HCT116 (cell line): ENCODE measurements around the gene STK24.

Experiments
- CTCF ChIP-seq, 3 experiments: fragments of 200-600 bp in 1 of 3; sonication (generic) in 1 of 3; IDR thresholded peaks in 2 of 3; conservative IDR thresholded peaks in 1 of 3; 2 replicates each; pipeline ENCODE4 v1.5.1; 2012 to 2017; ENCODE audit warnings: low read depth in 2 of 3, low read length in 2 of 3, antibody characterized with exemption in 1 of 3, borderline replicate concordance in 1 of 3, control low read depth in 1 of 3, mild to moderate bottlenecking in 1 of 3, mixed read lengths in 1 of 3, mixed run types in 1 of 3, moderate library complexity in 1 of 3; ENCODE audit not compliant: insufficient read depth in 1 of 3
- EZH2 ChIP-seq: fragments of 200-600 bp; sonication (generic); IDR thresholded peaks from 2 replicates; pipeline ENCODE4 v1.6.1; 2017; ENCODE audit warnings: antibody characterized with exemption, mixed run types
- EZH2phosphoT487 ChIP-seq: fragments of 200-600 bp; IDR thresholded peaks from 2 replicates; pipeline ENCODE4 v1.6.1; 2018; ENCODE audit warnings: antibody characterized with exemption, borderline replicate concordance
- JUND ChIP-seq: IDR thresholded peaks from 2 replicates; pipeline ENCODE4 v1.6.1; 2012
- POLR2A ChIP-seq: IDR thresholded peaks from 2 replicates; pipeline ENCODE4 v1.7.0; 2011; ENCODE audit warnings: borderline replicate concordance; ENCODE audit not compliant: insufficient read depth, insufficient read length; ENCODE audit errors: extremely low read depth
- POLR2AphosphoS5 ChIP-seq: IDR thresholded peaks from 2 replicates; pipeline ENCODE4 v1.6.1; 2011; ENCODE audit warnings: mild to moderate bottlenecking, low read depth, low read length, moderate library complexity
- RAD21 ChIP-seq: IDR thresholded peaks from 2 replicates; pipeline ENCODE4 v1.6.1; 2012; ENCODE audit warnings: low read depth, mild to moderate bottlenecking
- REST ChIP-seq: IDR thresholded peaks from 2 replicates; pipeline ENCODE4 v1.6.1; 2012; ENCODE audit warnings: low read depth
- SIN3A ChIP-seq: IDR thresholded peaks from 2 replicates; pipeline ENCODE4 v1.6.1; 2012; ENCODE audit warnings: low read depth
- ZNF274 ChIP-seq: fragments of 200-500 bp; sonication (Bioruptor generic); IDR thresholded peaks from 2 replicates; pipeline ENCODE4 v1.6.1; 2014; ENCODE audit warnings: mild to moderate bottlenecking, low read depth, low read length, inconsistent platforms

- no peak for TF ChIP-seq CTCF (IDR thresholded peaks at IDR 0.05 in 2 of 3, conservative IDR thresholded peaks at IDR 0.05 in 1 of 3; ENCODE audit: borderline replicate concordance in 1 of 3, insufficient read depth in 1 of 3, low read depth in 2 of 3, low read length in 2 of 3)
- no peak for TF ChIP-seq POLR2A
- TF ChIP-seq SIN3A, result no peak
- no peak for TF ChIP-seq ZNF274
- no peak for TF ChIP-seq EZH2
- TF ChIP-seq POLR2AphosphoS5, result no peak
- TF ChIP-seq RAD21, result no peak
- TF ChIP-seq JUND, result no peak
- no peak for TF ChIP-seq EZH2phosphoT487
- TF ChIP-seq REST, result no peak
These were observed 9.8 kb upstream of the STK24 start for GRCh38 chr13:98586400-98587345.
